GM19324 (cell line): Measurements from ENCODE around the gene AASS.
A peak's percentile ranks its signal among the peaks of the same experiment; 100 is the strongest.

Experiments used
- ATAC-seq: cut with Tn5 transposase; IDR thresholded peaks from one replicate; pipeline ENCODE4 v1.9.1; 2021; ENCODE audit warnings: mild to moderate bottlenecking, moderate library complexity; ENCODE audit not compliant: unreplicated experiment, low FRiP score

The AASS gene

DNA sequence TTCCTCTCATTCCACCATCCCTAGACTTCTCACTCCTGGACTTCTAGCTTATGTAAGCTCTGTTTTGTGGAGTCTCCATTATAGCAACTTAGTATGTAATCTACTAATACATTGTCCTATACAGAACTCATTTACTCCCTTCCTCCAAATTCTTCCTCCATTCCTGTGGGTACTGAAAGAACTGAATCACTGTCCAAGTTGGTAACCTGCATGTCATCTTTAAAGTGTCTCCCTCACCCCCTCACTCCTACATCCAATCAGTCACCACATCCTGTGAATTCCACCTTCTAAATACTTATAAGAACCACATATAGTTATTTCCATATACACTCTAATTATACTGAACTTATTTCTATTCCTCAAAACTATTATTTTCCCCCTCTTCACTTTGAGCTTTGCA is 20.3 kb downstream of the AASS start:
- ATAC-seq, result no peak

DNA sequence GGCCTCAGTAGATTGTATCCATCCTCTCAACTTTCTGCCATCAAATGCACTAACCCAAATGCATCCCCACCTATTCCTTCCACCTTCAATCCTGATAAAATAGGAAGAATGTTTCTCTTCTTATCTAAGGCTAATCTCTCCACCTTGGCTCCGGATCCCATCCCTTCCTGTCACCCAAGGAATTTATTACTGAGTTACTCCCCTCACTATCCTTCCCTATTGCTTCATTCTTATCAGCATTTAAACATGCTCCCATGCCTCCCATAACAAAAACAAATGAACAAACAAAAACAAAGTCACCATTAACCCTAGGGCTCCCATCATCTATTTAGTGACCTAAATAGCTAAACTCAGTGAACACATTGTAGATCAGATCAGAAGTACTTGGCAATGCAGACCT is 25.3 kb downstream of the AASS start:
- no peak for ATAC-seq

- ATAC-seq, result no peak
Measured at GRCh38 chr7:122103064-122103463, 41.0 kb downstream of the AASS start.

DNA sequence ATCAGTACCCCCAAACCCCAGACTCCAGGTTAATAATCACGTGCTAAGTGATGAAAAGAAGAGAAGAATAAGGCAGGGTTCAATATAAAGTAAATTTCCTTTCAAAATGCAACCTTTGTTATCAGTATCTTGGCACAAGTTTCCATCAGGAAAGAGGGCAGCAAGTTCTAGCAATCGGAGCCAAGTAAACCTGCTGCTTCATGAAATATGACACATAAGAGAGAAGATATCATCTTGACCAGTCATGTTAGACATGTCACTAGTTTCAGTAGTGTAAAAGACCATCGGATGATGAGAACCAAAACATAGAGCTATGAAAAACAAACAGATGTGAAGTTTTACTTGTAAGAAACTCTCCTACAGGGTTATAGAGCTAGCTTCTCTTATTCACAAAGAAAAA is 44.0 kb downstream of the AASS start:
- no peak for ATAC-seq

GRCh38 chr7:122095642-122096041 is 48.4 kb downstream of the AASS start:
- ATAC-seq, result no peak

DNA sequence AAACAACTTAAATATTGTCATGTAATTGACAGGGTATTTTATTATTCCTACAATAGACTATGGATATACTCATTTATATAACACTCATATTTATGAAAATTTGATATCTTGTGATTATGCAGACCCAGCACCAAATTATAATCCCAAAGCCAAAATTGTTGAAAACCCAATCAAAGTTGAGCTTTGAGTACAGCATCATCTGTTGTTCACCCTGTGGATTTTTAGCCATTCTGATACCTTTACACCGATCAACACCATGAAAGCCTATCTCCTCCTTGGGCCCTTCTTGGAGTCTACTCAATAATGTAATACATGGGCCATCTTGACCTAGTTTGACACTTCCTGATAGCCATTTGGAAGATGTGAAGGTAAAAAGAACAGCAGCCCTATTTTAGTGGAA is 49.5 kb downstream of the AASS start:
- ATAC-seq, result no peak

DNA sequence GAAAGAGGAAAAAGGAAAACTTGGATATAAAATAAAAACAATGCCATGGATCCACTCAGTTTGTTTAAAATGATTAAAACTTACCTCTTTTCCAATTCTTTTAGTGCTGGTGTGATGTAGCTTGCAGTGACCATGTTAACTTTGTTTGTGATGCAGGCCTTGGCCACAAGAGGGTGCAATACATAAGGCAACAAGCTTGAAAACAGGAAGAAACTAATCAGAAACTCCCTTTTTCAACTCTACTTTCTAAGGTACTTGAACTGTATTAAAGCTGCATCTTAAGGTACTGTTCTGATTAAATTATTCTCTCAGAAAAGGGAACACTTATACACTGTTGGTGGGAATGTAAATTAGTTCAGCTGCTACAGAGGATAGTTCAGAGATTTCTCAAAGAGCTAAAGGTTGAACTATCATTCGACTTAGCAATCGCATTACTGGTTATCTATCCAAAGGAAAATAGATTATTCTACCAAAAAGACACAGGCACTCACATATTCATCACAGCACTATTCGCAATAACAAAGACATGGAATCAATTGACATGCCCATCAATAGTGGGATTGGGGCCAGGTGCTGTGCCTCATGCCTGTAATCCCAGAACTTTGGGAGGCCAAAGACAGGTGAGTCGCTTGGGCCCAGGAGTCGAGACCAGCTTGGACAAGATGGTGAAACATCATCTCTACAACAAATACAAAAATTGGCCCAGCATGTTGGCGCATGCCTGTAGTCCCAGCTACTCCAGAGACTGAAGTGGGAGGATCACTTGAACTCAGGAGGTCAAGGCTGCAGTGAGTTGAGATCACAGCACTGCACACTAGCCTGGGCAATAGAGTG is 50.9 kb downstream of the AASS start:
- peak; percentile 90 for ATAC-seq

DNA sequence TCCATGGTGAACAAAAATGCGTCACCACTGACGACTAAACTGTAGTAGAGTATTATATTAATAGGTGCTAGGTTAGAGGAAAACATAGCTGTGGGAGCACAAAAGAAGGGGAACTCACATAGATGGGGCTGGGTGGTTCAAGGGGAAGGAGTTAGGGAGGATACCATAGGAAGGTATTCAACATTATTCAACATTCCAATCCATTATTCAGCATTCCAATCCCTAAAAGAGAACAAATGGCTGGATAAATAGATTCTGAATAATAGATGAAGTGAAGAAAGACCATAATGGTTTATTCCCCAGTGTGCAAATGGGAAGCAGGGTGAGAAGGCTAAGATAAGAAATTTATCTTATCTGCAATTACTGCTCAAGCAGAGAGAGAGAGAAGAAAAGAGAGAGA is 61.4 kb downstream of the AASS start:
- ATAC-seq, result no peak

GRCh38 chr7:122082160-122082559 is 61.9 kb downstream of the AASS start:
- ATAC-seq, result no peak

- ATAC-seq, result no peak
Measured at GRCh38 chr7:122073635-122074034, 70.4 kb downstream of the AASS start.

DNA sequence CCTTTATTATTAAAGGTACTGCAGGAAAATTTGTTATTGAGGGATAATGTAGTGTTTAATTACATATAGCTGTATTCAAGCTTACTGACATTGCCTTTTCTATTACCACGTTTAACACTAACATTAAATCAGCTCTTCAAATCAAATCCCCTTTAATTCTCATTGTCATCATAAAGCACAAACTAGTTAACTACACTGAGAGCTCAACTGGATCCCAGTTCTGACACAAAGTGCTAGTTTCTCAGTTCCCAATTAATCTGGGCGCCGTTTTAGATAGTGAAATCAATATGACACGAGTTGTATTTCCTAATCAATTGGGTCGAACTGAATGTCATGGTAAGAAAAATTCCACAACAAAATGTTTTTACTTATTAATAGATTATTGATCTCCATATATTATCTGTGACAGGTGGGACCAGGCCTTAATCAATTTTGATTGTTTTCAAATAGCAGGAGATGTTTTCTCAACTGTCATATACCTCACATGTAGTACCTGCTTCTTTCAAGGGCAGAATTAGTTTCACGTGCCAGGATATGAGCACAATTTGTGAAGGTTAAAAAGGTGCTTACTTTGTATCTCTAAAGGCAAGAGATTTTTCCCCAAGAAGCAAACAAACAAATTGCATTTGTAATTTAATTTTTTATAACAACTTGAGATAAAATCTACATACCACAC is 71.0 kb downstream of the AASS start:
- no peak for ATAC-seq

DNA sequence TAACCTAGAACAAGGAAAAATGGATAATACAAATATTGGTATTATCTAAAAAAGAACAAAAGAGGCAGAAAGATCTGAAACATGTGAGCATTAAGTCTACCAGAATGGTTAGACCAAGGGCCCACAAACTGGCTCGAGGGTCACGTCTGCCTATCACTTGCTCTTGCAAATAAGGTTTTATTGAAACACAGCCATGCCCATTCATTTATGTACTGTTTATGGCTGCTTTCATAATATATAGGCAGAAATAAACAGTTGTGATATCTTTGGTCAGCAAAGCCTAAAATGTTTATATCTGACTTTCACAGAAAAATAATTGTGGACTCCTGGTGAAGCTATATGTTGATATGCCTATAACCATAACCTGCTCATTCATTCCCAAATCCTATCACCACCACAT is 71.8 kb downstream of the AASS start:
- ATAC-seq, result no peak

GRCh38 chr7:122070834-122071233 is 73.2 kb downstream of the AASS start:
- ATAC-seq, result no peak

- ATAC-seq, result no peak
Measured at GRCh38 chr7:122070062-122070461, 74.0 kb downstream of the AASS start.

GRCh38 chr7:122068999-122069398 is 75.0 kb downstream of the AASS start:
- ATAC-seq, result no peak

- ATAC-seq, result no peak
Measured at GRCh38 chr7:122068046-122068445, 76.0 kb downstream of the AASS start.

DNA sequence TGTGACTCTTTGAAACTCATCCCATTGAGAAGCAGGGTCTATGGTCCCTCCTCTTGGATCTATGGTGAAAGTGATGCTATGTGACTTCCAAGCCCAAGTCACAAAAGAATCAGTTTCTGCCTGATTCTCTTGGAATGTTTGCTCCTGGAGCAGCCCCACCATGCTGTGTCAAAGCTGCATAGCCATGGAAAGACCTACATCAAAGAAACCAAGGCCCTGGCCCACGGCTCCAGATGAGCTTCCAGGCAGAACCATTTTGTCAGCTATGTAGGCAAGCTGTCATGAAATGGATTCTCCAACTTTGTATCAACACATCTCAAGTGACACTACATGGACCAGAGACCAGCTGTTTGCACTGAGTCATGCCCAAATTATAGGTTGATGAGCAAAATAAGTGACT is 77.0 kb downstream of the AASS start:
- no peak for ATAC-seq

- no peak for ATAC-seq
Measured at GRCh38 chr7:122064971-122065370, 79.1 kb downstream of the AASS start.

GRCh38 chr7:122063146-122063545 is 80.9 kb downstream of the AASS start:
- no peak for ATAC-seq

DNA sequence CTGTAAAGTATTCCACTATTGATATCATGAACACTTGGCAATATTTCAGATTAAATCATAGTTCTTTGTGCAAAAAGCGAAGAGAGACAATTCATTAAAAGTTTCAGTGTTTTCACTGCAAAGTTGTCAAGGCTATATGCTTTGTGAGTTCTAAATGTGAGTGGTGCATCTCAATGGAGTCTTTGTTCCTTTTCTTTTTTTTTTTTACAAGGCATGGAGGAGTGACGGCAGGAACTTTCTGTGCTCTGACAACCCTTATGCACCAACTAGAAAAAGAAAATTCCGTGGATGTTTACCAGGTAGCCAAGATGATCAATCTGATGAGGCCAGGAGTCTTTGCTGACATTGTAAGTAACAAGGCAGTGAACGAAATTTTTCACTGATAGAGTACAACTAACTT is 84.5 kb downstream of the AASS start:
- ATAC-seq, result no peak

DNA sequence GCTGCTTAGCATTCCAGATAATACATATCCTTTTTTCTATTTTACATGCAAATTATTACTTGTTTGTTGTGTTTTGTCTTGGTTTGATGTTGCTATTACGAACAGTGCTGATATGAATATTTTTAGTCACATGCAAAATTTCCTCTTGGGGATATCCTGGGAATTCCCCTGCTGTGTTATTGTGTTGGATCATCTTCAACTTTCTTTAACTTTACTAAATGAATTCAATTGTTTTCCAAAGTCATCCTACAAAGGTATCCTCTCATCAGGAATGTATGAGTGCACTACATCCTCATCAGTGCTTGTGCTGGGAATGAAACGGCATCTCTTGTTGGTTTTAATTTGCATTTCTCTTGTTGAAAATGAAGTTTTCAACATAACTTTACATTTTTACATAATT is 87.1 kb downstream of the AASS start:
- ATAC-seq, result no peak

GRCh38 chr7:122055073-122055472 is 89.0 kb downstream of the AASS start:
- ATAC-seq, result no peak
